HT-29 (cell line): ENCODE results near the gene PVRIG. TPM values are rescaled to one million over a fixed set of nuclear protein-coding genes. Genes with fewer than 3 reads are reported as not detected.
"Not testable (repeated sequence)": the region's sequence is repeated elsewhere in the genome, so short reads cannot be mapped to it uniquely, and the experiment has no call there.

Experiments
- DNase-seq: peaks from one replicate; pipeline ENCODE4 v3.0.0-alpha.2; 2015; ENCODE audit warnings: low spot score
- total RNA-seq: library from RNA; depleted of rRNA; stranded (reverse); fragments of >200 nt; shearing (Covaris generic); gene quantifications from 2 replicates; pipeline ENCODE4 v1.2.3, GENCODE V29; 2014; rRNA removed

Gene PVRIG
- not detected in 2 replicates for total RNA-seq

GRCh38 chr7:100219801-100220585 is at the start of gene PVRIG:
PVRIG (plus strand) TSS chr7:100219949; CDS start chr7:100219971, 22 bp downstream.
- not testable (repeated sequence) for DNase-seq

DNA sequence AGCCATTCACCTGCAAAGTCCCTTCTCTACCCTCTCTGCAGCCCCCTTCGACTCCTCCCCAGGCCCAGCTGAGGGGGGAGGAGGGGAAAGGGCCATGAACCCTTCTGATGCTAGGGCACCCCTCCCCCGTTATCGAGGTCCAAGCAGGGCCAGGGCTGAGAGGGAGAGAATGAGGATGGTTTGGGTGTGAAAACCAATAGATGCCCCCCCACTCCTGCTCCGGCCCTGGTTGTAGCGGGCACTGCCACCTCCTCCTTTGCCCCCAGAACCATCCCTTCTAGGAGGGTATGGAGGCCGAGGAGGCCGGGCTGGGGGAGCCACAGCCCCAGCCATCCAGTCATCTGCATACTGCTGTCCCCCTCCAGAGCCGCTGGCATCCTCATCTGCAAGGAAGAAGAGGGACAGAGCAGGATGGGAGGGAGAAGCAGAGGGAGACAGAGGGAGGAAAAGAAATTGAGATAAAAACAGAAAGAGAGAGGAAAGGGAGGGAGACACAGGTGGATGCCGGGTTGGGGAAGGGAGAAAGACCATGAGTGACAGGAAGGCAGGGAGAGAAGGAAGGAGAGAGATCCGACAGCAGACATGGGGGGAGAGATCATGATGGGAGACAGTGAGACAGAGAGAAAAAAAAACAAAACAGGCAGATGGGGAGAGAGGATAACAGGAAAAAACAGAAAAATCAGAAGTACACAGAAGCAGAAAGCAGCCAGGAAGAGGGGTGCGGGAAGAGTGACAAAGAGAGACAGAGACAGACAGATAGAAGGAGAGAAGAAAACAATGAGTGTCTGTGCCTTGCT is 49.5 kb upstream of the PVRIG start:
- DNase-seq, result no peak

DNA sequence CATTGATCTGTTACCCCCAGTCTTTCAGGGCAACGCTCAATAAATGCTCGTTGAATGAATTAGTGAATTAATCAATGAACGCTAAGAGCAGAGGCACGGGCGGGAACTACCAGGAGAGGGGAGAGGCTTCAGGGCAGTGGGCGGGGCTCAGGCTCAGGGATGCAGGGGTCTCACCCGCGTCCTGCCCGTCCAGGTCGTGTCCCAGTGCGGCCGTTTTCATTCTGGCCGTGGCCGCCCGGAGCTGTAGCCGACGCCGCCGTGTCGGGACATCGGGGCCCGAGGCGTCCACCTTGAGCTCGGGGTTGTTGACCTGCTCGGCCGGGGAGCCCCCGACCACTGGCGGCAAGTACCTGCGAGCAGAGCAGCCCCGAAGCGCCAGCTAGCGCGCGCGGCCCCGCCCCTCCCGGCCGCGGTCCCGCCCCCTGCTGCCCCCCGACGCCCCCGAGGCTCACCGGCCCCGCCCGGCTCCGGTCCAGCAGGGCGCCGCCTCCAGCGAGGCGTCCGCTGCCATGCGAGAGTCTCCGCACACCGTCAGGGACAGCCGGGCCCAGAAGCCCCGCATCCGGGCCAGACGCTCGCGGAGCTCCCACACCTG is 48.6 kb upstream of the PVRIG start:
- no peak for DNase-seq

DNA sequence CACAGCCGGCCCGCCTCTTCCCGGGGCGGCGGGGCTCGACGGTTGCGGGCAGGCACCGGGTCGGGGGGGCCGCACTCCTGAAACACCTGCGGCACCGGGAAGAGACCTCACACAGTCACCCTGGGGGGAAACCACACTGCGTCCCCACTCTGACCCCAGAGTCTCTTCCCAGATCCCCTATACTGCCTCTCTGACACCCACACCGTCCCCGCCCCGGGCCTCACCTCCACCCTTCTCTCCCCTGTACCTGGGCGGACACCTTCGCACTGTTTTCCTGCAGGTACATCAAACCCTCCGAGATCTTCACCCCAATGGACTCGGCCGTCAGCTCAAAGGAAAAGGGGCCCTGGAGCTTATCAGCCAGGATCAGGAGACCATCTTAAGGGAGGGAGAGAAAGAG is 47.9 kb upstream of the PVRIG start:
- no peak for DNase-seq

- DNase-seq, result no peak
Measured at GRCh38 chr7:100173806-100174495, 45.8 kb upstream of the PVRIG start.

DNA sequence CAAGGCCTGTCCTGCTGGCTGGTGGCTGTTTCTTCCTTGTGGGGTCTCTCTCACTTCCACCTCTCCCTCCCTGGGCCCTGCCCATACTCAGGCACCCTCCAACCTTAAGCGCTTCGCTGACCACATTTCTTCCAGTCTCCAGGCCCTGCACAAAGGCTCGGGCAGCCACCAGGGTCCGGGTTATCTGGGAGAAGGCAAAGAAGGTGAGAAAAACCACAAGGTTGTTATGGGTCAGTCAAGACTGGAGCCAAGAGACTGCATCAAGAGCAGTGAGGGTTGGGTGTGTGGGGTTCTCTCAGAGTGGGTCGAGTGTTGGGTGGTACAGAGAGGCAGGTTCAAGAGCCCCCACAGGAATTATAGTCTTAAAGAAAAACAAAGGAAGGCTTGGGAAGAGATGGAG is 45.2 kb upstream of the PVRIG start:
- DNase-seq, result no peak

DNA sequence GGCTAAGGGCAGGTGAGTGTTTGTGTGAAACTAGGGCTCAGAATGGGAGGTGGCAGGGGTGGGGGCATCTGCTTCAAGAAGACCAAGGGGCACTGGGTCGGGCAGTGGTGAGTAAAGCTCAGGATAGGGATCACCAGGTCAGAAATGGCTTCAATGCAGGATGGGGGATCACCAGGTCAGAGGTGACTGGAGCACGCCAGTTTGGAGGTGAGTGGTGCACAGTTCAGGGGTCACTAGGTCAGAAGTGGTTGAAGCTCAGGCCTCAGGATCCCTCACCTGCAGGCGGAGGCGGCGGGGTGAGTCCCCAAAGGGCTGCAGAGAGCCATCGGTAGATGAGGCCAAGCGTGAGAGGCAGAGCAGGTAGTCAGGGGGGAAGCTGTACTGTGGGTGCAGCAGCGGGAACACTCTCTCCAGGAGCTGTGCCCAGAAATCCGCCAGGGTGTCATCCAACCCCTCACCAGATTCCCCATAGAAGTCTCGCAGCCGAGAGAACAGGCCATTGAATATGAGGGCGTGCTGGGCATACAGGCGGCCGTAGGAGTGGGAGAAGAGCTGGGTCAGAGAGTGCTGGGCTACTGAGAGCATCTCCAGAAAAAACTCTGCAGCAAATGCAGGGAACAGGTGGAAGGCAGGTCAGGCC is 44.3 kb upstream of the PVRIG start:
- no peak for DNase-seq

GRCh38 chr7:100176096-100177044 is 43.4 kb upstream of the PVRIG start:
- no peak for DNase-seq

DNA sequence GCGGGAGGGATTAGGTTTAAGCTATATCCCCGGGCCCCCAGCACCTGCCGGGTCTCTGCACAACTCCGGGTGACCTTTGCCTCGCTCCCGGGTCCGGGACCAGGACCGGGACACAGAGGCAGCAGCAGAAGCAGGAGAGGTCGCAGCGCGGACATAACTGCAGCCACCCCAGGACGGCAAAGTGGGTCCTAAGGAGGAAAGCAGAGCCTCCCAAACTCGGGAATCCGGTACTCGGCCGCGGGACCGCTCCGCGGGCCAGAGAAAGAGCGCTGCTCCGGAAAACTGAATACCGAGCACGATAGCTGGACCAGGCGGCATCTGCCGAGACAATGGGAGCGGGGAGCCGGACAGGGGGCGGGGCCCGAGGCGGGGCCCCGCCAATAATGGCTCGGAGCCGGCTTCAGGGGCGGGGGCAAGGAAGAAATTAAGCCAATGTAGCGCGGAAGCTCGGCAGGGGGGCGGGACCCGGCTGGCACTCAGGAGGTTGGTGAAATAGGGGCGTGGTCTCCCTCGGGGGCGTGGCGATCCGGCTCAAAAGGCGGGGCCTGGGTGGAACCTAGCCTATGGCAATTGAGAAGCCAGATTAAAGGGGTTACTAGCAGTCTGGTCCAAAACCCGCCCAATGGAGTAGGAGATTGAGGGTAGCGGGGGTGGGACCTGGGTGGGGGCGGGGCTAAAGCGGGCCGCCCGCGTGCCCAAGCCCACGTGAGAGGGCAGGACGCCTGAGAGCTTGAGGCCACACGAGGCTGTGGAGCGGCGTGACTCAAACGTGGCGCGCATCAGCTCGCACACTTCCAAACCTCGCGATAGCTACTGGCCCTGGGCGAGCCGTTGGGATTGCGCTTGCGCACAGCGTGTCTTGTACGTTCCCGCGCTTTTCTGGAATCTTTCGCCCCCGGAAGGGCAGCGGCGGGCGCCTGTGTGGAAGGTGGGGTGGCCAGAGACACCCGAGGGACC is 42.4 kb upstream of the PVRIG start, which contains the start of the genes GPC2 and STAG3:
GPC2 (minus strand) TSS at position 337 of the 957 bp plus-strand sequence; CDS start at position 155, 182 bp downstream.
STAG3 (plus strand) TSS at position 874 of the 957 bp plus-strand sequence. CDS start 2,639 bp downstream, outside the sequence.
- peak; percentile 98 for DNase-seq

- DNase-seq, result not testable (repeated sequence)
Measured at GRCh38 chr7:100180084-100180483, 39.7 kb upstream of the PVRIG start.

GRCh38 chr7:100182616-100183015 is 37.1 kb upstream of the PVRIG start:
- not testable (repeated sequence) for DNase-seq

DNA sequence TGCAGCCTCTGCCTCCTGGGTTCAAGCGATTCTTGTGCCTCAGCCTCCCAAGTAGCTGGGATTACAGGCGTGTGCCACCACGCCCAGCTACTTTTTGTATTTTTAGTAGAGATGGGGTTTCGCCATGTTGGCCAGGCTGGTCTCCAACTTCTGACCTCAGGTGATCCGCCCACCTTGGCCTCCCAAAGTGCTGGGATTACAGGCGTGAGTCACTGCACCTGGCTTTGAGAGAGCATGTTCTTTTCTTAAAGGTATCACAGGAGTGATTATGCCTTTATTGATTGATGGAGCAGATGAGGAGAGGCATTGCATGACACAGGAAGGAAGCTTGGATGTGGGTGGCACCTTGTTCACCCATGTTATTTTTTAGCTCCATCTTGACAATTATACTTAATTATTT is 36.7 kb upstream of the PVRIG start:
- not testable (repeated sequence) for DNase-seq

- no peak for DNase-seq
Measured at GRCh38 chr7:100185726-100186125, 34.0 kb upstream of the PVRIG start.

- DNase-seq, result no peak
Measured at GRCh38 chr7:100189061-100189460, 30.7 kb upstream of the PVRIG start.

DNA sequence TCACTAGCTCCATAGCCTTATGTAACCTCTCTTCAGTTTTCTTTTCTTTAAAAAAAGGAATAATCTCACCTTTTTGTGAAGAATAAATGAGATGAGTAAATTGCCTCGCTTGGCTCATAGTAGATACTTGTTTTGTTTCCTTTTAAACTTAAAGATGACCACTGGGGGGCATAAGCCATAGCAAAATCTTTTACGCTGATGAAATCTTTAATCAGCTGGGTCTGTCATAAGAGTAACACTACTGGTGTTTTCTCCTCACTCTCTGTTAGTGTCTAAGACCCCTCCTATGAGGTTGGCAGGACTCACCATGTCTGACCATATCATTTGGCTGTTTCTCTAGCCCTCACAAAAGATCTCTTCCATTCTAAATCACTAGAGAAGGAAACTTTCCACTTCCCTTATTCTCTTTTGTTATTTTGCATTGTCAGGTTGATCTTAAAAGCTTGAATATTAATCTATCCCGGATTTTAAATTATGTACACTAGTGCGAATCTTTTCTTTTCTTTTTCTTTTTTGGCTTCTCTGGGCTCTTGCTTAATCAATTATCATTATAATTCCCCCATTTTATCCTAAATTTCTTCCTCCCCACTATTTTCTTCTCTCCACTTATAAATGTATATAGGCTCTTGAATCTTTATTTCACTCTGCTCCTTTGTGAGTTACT is 29.6 kb upstream of the PVRIG start:
- peak; percentile 57 for DNase-seq

- no peak for DNase-seq
Measured at GRCh38 chr7:100191775-100192174, 28.0 kb upstream of the PVRIG start.

GRCh38 chr7:100192281-100192862 is 27.4 kb upstream of the PVRIG start:
- not testable (repeated sequence) for DNase-seq

DNA sequence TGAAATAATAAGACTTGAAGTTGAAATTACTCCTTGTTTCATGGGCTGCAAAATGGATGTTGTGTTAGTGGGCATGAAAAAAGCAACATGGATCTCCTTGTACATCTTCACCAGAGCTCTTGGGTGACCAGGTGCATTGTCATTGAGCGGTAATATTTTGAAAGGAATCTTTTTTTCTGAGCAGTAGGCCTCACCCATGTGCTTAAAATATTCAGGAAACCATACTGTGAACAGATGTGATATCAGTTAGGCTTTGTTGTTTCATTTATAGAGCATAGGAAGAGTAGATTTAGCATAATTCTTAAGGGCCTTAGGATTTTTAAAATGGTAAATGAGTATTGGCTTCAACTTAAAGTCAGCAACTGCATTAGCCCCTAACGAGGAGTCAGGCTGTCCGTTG is 26.8 kb upstream of the PVRIG start:
- no peak for DNase-seq
